Measurements from ENCODE around the gene FAM107B.

The FAM107B gene

DNA sequence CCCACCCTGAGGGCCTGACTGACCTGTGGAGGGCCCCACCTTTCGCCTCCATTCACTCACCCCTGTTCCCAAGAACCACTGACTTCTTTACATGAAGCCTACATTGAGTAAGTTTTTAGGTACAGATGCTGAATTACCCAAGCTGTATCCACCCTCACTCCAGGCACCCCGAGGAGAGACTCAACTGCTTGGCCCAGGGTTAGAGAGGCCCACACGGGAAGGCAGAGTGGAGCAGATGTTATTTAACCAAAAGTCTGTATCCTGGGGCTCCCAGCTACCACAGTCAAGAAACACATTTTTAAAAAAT lies 230.8 kb downstream of the FAM107B start:
- no peak for DNase-seq (ENCODE audit: insufficient read length, low spot score)
- no peak for FAIRE-seq

DNA sequence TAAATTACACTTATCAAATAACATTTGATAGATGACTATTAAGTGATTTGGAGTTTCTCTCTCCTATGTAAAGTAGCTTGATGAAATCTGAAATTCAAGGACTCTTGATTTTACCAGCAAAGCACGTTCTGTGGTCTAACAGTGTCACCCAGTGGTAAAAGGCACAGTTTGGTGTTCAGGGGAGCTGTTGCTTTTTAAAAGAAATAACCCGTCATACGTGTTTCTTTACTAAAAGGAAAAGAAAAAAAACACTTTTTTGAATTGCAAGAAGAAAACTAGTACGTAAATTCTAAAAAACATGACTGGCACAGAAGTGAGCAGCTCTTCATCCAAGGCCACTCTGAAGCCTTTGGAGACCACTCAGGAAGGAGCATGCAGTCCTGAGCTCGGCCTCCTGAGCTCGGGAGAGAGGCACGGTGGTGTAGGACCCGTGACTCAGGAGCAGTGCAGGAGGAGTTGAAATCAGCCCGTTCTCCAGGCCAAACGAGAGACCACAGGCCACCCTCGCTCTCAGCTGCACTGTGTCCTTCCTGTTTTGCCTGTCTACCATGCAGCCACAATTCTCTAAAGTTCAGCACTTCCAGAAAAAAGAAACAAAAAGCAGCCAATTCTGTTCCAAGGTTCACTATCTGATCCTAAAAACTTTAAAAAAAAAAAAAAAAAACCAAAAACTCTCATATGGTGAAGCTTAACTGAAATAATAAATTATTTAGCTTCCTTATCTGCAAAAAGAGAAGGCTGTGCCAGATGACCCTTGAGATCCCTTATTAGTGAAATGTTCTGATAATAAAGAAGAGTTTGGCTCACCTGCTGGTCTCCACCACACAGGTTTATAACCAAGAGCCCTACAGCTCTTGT lies 231.4 kb downstream of the FAM107B start:
- DNase-seq (ENCODE audit: insufficient read length, low spot score) (no peak), FAIRE-seq (no peak)

DNA sequence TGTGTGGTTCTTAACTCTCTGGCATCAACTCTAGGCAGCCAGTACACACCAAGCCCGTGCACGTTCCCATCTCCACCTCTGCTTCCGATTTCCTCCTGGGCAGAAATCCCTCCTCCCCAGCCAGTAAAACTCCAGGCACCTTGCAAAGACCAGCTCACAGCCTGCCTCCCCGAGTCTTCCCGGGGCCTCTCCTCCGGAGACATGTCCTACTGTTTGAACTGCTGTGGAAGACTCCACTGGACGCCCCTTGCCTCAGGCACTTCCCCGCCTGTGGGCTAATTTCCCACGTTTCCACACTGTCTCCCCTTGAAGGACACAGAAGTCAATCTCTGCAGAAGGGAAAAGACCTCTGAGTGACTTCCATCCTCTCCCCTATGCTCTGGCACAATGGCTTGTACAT lies 233.3 kb downstream of the FAM107B start:
- FAIRE-seq (no peak), DNase-seq (ENCODE audit: insufficient read length, low spot score) (no peak)

DNA sequence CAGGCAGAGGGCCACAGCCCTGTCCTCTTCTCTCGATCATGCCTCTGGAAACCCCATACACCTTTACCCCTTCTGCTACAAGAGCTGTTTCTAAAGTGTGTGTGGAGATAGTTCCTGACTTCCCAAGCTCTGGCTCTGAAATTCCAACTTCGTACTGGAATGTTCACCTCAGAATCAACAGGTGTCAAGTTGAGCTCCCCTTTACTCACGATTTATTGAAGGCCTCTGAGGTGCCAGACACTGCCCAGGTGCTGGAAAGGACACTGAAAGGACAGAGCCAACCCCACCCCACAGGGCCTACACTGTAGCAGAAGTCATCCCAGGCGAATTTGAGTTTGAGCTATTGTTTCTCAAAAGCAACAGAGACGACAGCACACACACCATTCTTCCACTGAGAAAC lies 234.1 kb downstream of the FAM107B start:
- FAIRE-seq, result no peak
- no peak for DNase-seq (ENCODE audit: insufficient read length, low spot score)

DNA sequence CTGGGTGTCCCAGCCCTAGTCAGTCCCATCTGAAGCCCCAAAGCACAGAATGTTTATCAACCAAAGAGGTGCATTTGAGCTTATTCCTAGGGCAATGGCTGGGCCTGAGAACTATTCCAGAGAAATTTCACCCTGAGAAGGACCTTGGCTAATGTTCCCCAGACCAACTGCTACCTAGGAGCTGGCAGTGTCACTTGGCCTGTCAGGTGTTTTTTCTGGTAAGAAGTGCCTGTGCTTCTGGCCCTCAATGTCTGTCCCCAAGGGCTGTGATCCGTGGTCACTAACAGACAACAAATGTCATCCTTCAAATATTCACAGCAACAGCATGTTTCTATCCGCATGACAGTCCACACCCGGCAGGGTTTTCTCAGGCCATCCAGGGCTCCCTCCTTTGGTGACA lies 234.6 kb downstream of the FAM107B start:
- DNase-seq (ENCODE audit: insufficient read length, low spot score) (no peak), FAIRE-seq (no peak)

DNA sequence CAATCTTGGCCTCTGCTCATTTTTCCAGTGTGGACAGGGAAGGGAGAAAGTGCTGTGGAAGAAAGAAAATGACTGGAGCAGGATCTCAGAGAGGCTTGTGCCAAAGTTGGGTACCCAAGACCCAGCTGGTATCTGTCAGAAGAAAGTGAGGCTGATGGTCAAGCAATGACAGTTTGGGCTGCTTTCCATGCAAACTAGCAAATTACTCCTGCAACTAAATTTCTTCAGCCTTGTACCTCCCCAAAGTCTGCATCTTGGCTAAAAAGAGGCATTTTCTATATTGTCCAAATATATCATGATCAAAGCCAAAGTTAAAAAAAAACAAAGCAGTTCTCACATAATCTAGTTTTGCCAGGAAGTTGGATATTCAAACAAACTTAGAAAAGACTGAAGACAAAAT lies 235.5 kb downstream of the FAM107B start:
- DNase-seq (ENCODE audit: insufficient read length, low spot score) (no peak), FAIRE-seq (no peak)

DNA sequence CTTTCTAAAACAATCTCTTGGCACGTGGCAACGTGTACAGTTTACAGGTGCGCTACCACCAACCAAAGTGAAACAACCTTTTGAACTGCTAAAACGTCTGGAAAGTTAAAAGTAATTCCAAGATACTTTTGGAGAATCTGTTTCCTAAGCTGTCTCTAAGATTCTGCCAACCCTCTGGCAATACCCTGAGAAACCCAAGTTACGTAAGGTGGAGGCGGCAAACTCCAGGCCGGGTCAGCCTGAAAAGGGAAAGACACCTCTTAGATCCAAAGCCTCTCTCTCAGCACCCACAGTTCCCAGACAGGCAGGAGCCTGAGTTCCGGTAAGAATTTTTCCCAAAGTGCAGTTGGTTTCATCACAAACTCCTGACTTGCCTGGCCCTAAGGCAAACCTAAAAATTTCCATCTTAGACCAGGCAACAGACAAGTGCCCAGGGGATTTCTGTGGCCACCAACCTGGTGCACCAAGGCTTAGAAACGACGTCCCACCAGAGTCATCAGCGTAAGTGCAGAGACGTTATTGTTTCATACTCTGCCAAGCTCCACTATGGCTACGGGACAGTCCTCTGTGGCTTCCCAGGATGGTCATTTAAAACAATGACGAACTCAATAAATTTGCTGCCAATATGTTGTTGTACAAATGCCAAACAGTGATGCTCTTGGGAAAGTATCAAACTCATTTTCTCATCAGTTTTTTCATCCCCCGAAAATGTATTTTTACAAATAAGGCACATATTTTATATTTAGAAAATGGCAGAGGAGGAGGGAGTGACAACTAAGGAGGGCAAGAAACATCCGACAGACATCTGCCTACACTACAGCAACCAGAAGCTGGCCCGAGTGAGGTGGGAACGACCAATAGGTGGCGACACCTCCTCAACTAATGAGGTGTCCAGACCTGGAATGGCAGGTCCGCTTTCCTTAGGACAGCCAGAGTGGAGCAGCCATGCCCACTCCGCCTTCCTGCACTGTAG lies 238.2 kb downstream of the FAM107B start:
- peak; percentile 68 for FAIRE-seq

DNA sequence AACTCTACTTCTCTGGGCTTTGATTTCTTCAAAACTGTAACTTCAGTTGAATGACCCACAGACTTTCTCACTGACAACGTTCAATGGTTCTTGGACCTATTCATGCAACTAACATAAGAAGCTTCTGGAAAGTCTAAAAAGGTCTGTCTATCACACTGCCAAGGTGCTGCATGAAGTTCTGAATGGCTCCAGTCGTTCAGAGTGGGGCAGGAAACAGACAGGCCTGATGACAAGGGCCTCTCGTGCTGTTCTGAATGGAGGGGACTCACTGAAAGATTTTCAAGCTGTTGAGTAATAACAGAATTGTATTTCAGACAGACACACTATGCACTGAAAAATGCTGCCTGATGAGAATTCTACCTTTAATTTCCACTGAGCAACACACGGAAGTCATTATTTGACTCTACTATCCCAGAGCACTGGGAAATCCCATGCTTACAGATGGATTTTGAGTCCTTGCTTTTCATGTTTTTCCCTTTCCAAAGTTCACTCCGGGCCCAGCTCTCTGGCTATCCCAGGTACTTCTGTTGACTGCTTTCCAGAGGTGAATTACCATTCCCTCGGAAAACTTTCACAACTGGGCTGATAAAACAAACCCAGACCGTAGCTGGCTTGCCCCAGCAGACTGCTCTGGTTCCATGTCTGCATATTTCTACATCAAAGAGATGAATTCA lies 239.1 kb downstream of the FAM107B start:
- FAIRE-seq, result no peak
- DNase-seq (ENCODE audit: insufficient read length, low spot score), result no peak

More for the DNA sequence above, 238.2 kb downstream of the FAM107B start:
- peak; percentile 66 for DNase-seq (ENCODE audit: insufficient read length, low spot score)

DNA sequence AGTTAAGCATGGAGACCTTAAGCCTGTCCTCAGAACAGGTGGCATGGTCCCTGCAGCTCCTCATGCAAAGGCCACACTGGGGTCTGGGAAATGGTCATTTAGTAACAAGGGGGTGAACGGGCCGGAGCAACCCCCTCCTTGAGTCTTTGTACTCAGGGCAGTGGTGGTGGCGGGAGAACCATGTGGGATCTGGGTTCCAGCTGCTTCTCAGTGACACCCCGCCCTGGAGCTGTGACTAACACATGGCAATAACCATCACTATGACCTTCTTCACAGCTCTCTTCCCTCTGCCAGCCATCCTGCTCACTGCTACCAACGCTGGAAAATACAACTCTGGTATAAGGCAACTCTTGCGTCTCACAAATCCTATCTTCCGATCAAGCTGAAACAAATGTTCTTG lies 240.5 kb downstream of the FAM107B start:
- FAIRE-seq (no peak), DNase-seq (ENCODE audit: insufficient read length, low spot score) (no peak)

DNA sequence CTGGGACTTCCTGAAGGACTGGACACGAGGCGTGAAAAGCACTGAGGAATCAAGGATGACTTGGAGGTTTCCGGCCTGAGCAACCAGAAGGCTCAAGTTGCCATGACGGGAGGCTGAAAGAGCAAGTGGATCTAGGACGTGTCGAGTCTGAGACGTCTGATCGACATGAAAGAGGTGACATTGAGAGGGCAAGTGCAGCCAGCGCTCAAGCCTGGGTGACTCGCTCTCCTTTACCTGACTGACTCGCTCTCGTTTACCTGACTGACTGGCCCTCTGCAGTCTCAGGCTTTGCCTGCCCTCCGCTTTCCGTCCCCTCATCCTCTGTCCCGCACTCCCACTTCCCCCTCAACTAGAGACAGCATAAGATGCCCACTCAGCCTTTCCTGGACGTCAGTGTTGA lies 241.4 kb downstream of the FAM107B start:
- no peak for DNase-seq (ENCODE audit: insufficient read length, low spot score)
- FAIRE-seq, result no peak

DNA sequence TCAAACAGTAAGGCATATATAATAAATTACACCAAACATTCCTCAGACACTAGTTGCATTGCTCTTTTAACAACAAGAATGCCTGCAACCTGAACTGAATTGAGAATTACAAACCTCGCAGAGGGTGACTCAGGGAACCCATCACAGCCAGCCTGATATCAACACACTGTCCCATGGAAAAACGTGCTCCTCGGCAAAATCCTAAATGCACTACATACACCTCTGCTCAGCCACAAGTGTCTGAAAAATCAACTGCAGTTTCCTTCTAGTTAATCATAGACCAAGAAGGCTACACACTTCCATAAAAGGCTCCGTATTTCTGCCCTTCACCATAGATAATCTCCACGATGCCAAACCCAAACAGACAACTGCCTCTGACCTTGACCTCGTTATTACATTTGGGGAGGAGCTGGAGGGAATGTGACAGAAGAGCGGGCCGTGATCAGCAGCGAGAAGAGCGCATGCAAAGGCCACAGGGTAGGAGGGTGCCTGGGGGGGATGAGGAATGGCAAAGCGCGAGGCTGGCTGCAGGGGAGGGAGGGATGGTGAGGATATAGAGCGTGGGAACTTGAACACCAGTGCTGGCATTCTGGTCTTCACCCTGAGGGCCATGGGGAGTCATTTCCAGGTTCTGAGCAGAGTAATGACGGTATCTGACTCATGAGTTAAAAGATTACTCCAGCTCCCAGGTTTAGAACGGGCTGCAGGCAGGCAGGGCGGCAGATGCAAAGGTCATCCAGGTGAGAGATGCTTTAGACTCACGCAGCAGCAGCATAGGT lies 242.0 kb downstream of the FAM107B start:
- FAIRE-seq (no peak), DNase-seq (ENCODE audit: insufficient read length, low spot score) (no peak)

DNA sequence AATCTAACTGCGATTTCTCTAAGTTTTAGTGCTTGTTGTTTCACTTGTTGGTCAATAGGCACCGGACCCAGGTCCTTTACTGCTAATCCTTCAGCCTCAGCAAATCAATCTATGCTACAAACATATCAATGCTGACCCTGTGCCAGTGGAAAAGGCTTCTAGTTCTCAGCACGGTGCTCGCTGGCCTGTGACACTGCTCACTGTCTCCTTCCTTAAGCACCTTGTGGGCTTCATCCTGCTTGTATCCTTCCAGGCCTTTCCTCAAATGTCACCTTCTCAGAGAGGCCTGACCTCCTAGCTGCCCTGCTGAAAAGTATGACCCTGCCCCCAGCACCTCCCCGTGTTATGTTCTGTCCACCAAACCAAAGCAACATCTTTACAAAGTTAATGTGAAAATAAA lies 242.7 kb downstream of the FAM107B start:
- FAIRE-seq (no peak), DNase-seq (ENCODE audit: insufficient read length, low spot score) (no peak)

DNA sequence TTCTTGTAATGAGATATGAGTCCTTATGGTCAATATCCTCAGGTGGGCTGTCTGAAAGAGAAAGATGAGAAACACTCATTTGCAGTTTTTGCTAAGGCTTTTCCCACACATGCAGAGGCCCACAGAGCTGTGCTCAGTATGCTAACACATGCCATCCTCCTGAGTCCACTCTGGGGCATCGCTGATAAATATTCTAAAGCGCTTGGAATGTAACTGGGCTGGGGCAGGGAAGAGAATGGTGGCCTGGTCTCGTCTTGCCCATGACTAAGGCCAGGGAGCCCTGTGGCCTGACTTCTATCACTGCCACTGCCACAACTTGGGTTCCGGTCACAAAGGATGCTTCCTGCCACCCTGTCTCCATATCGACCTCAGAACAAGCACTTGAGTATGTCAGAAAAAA lies 244.2 kb downstream of the FAM107B start:
- DNase-seq (ENCODE audit: insufficient read length, low spot score) (no peak), FAIRE-seq (no peak)

DNA sequence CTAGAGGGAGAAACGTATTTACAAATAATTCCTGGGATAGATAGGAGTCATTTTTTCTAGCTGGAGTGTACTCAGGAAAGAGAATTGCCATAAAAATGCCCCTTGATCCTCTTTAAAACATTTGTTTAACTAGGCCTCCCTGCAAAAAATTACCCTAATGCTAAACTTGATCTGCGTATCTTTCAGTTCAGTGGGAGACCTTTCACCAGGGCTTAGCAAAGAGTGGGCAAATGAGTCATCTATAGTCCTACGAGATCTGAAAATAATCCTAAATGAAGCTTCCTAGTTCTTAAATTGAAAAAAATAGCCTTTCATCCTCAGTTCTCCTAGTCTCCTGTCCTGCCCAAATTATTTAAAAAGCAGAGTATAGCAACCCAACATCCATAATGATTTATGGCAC lies 245.3 kb downstream of the FAM107B start:
- DNase-seq (ENCODE audit: insufficient read length, low spot score) (no peak), FAIRE-seq (no peak)

DNA sequence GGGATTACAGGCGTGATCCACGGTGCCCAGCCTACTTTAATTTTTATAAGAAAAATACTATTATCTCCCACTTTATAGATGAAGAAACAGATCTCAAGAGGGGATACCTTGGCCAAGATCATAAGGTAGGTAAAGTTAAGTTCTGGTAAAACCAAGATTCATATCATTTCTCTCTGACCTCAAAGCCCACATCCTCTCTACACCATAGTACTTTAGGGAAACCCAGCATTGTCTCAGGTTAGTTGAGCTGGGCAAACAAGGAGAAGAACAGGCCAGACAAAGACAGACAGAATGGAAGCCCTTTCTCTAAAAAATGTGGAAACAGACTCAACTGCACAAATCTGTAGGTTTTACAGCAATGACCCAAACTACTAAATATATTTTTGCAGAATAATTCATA lies 246.2 kb downstream of the FAM107B start:
- FAIRE-seq, result no peak
- DNase-seq (ENCODE audit: insufficient read length, low spot score), result no peak

DNA sequence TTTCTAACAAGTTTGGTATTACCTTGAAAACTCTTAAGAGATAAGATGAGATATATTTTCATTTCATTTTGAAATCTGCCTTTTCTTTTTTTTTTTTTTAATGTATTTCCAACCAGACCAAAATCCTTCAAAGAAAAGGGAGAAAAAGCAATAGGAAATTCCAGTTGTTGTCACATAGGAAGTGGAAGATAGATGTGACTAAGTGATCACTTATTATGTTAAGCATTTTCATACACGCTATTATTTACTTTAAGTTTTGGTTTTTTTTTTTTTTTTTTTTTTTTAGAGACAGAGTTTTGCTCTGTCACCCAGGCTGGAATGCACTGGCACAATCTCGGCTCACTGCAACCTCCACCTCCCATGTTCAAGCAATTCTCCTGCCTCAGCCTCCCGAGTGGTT lies 246.8 kb downstream of the FAM107B start:
- FAIRE-seq (no peak), DNase-seq (ENCODE audit: insufficient read length, low spot score) (no peak)

DNA sequence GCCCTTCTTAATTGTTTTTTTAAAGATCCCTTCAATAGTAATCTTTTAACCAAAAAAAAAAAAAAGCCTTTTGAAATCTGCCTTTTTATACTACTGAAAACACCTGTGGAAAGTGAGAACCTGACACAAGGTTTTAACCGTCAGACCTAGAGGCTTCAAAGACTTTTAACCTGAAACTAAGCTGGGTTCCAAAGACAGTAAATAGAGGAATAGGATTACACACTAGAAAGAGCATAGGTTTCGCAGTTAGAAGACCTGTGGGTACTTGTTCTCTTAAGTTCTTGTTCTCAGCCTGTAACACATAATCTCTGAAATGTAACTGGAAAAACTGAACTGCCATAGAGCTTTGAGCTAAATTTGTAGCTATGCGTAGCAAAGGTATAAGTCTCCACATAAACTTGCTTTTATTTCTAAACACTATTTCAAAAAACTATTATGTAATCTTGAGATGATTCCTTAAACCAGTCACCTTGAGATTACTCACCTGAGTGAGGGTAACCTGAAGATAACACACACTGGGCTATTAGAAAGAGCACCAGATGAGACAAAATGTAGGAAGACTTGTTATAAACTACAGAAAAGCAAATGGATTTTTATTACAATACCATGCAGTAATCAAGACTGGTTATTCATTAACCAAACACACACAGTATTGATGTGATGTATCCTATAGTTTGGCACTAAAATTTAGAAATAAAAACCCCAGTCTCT lies 247.4 kb downstream of the FAM107B start:
- FAIRE-seq (no peak), DNase-seq (ENCODE audit: insufficient read length, low spot score) (no peak)

DNA sequence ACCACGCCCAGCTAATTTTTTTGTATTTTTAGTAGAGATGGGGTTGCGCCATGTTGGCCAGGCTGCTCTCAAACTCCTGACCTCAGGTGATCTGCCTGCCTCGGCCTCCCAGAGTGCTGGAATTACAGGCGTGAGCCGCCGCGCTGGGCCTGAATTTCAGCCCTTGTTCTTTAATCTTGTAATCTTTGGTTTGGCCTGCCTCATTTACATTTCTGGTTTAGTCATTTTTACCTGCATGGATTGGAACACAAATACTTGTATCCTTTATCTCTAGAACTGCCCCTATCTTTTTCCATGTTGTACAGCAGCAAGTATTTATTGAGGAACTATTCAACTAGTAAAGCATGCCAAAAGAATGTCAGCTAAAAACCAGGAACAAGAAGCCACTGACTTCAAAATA lies 248.4 kb downstream of the FAM107B start:
- no peak for DNase-seq (ENCODE audit: insufficient read length, low spot score)
- FAIRE-seq, result no peak

DNA sequence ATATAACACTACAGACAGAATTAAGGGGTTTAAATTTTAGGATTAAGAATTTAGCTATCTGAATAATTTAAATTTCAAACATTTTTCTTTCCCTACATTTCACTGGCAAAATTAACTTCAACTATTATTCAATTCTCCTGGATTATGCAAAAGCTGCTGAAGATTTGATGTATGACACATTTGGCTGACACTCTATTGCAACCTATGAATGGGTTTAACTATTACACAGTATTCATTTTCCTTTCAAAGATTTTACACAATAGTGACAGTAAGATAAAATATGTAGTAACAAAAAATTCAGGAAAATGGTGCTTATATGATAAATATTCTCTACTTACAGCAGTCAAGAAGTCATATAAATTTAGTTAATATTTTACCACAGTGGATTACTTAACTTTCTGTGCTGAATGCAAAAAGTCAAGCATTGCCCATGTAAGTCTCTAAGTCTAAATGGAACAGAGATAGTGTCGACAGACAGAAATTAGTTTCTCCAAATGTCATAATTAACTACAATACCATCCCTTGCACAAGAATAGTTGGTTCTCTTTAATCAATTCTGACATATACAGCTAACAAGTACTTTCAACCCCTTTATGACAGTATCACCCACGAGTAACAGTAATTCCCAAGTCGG lies 249.9 kb downstream of the FAM107B start:
- FAIRE-seq, result no peak
- no peak for DNase-seq (ENCODE audit: insufficient read length, low spot score)
